Nephron progenitor cell (in vitro differentiated cells): Measurements from ENCODE around the gene BSCL2.

Experiments used
- DNase-seq: peaks from one replicate; pipeline ENCODE4 v3.0.0; 2021
- H3K27ac Mint-ChIP-seq: 2 replicates; pipeline ENCODE4 v1.8.0; 2021; ENCODE audit warnings: mild to moderate bottlenecking, moderate library complexity, mixed read lengths
- H3K27me3 Mint-ChIP-seq: 2 replicates; pipeline ENCODE4 v1.8.0; 2021; ENCODE audit warnings: mild to moderate bottlenecking, low read depth, mixed read lengths; ENCODE audit not compliant: poor library complexity
- H3K36me3 Mint-ChIP-seq: 2 replicates; pipeline ENCODE4 v1.8.0; 2021; ENCODE audit warnings: low read depth, mixed read lengths
- H3K4me1 Mint-ChIP-seq: 2 replicates; pipeline ENCODE4 v1.8.0; 2021; ENCODE audit warnings: mixed read lengths
- H3K4me3 Mint-ChIP-seq: 2 replicates; pipeline ENCODE4 v1.8.0; 2021; ENCODE audit warnings: mild to moderate bottlenecking, moderate library complexity, mixed read lengths
- H3K9me3 Mint-ChIP-seq: 2 replicates; pipeline ENCODE4 v1.8.0; 2021; ENCODE audit warnings: mild to moderate bottlenecking, moderate library complexity, mixed read lengths
- CTCF ChIP-seq: fragments of 200-600 bp; sonication (generic); IDR thresholded peaks from 2 replicates; pipeline ENCODE4 v1.5.0; 2021; ENCODE audit warnings: antibody characterized with exemption

The BSCL2 gene

GRCh38 chr11:62680825-62681240 lies 26.4 kb downstream of the BSCL2 start:
- peak overlapping the region; percentile 69 for H3K27ac Mint-ChIP-seq
- H3K36me3 Mint-ChIP-seq = peaks cover 20% of the 10 kb centered on the region
- no peaks in the 10 kb centered on the region for H3K27me3 Mint-ChIP-seq
- no peak for DNase-seq
- peaks cover 38% of the 10 kb centered on the region for H3K4me1 Mint-ChIP-seq
- H3K4me3 Mint-ChIP-seq = peak overlapping the region; percentile 66
- TF ChIP-seq CTCF = peak; percentile 44
- no peaks in the 10 kb centered on the region for H3K9me3 Mint-ChIP-seq

GRCh38 chr11:62678770-62679696 lies 28.2 kb downstream of the BSCL2 start, which contains the start of gene UBXN1:
Gene UBXN1, minus strand, starts transcription at chr11:62679073. Its CDS starts 150 bp downstream, at chr11:62678923.
- Mint-ChIP-seq H3K36me3 (peaks cover 26% of the 10 kb centered on the region), H3K4me1 (peaks cover 38% of the 10 kb centered on the region), H3K4me3 (peak within 1 kb of the TSS; percentile 88), H3K27me3 (no peaks in the 10 kb centered on the region), H3K27ac (peak within 1 kb of the TSS; percentile 89), H3K9me3 (no peaks in the 10 kb centered on the region)
- peak; percentile 79 for DNase-seq
- no peak for TF ChIP-seq CTCF

GRCh38 chr11:62678433-62678769 lies 28.8 kb downstream of the BSCL2 start:
- Mint-ChIP-seq H3K4me3 (peak overlapping the region; percentile 88), H3K27me3 (no peaks in the 10 kb centered on the region), H3K36me3 (peaks cover 26% of the 10 kb centered on the region), H3K9me3 (no peaks in the 10 kb centered on the region), H3K27ac (peak overlapping the region; percentile 89), H3K4me1 (peaks cover 39% of the 10 kb centered on the region)
- DNase-seq = no peak
- no peak for TF ChIP-seq CTCF

GRCh38 chr11:62677714-62678113 lies 29.5 kb downstream of the BSCL2 start:
- Mint-ChIP-seq H3K27me3 (no peaks in the 10 kb centered on the region), H3K4me1 (peaks cover 46% of the 10 kb centered on the region), H3K27ac (peak overlapping the region; percentile 53), H3K36me3 (peaks cover 26% of the 10 kb centered on the region), H3K4me3 (peak overlapping the region; percentile 88), H3K9me3 (no peaks in the 10 kb centered on the region)
- TF ChIP-seq CTCF = no peak
- no peak for DNase-seq

- Mint-ChIP-seq H3K4me1 (peaks cover 49% of the 10 kb centered on the region), H3K27ac (peak overlapping the region; percentile 53), H3K27me3 (no peaks in the 10 kb centered on the region), H3K36me3 (peaks cover 26% of the 10 kb centered on the region), H3K9me3 (no peaks in the 10 kb centered on the region), H3K4me3 (peak overlapping the region; percentile 88)
- no peak for TF ChIP-seq CTCF
- no peak for DNase-seq
These were observed 30.1 kb downstream of the BSCL2 start for GRCh38 chr11:62677156-62677555.
